ENCODE data around the gene SRF.

Gene SRF

GRCh38 chr6:43147691-43148477 is 23.2 kb upstream of the SRF start:
- DNase-seq, result no peak

DNA sequence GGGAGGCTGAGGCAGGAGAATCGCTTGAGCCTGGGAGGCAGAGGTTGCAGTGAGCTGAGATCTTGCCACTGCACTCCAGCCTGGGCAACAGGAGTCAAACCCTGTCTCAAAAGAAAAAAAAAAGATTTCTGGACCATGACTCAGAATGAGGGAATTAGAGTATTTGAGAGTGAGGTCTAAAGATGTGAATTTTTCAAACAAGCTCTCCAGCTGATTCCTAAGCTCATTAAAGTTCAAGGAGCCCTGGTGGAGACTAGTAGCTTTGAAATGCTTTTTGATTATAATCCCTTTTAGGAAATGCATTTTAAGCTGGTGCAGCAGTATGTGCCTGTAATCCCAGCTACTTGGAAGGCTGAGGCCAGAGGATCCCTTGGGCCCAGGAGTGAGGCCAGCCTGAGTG is 21.8 kb upstream of the SRF start:
- DNase-seq, result no peak

GRCh38 chr6:43150051-43150751 is 20.9 kb upstream of the SRF start:
- DNase-seq, result no peak

GRCh38 chr6:43159599-43159998 is 11.5 kb upstream of the SRF start:
- DNase-seq, result no peak

DNA sequence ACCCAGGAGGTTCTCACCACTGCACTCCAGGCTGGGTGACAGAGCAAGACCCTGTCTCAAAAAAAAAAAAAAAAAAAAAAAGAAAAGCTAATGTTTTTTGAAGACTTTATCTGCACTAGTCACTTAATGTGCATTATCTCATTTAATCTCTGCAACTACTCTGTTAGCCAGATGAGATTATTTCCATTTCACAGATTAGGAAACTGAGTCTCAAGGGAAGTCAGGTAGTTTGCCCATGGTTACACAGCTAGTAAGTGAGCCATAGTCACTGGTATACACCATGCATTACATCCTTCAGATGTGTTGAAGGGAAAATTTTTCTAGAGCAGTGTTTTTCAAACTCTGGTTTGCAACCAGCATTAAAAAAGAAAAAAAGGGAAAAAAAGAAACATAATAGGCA is 7.2 kb upstream of the SRF start:
- DNase-seq, result no peak

DNA sequence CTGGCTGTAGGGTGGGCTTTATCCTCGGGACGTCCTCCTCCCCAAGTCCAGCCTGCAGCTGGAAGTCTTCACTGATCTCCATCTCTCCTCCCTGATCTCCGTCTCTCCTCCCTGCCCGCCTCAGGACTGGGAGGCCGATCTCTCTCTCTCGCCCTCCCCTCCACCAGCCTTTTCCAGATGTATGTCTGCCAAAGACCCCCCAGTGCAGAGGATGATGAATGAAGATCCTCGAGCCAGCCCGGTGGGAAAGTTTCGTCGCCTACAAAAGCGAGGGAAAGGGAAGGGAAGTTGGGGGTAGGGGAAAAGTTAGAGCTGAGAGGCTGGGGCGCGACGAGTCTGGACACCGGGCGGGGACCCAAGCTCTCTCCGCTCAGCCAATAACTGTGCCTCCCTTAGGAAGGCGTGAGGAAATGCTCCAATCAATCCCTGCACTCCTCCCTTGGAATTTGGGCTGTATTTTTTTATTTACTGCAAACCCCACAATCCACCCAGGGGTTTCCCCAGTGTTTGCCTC is 595 bp upstream of the SRF start:
- no peak for DNase-seq

DNA sequence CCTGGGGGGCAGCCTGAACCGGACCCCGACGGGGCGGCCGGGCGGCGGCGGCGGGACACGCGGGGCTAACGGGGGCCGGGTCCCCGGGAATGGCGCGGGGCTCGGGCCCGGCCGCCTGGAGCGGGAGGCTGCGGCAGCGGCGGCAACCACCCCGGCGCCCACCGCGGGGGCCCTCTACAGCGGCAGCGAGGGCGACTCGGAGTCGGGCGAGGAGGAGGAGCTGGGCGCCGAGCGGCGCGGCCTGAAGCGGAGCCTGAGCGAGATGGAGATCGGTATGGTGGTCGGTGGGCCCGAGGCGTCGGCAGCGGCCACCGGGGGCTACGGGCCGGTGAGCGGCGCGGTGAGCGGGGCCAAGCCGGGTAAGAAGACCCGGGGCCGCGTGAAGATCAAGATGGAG is 636 bp downstream of the SRF start:
- DNase-seq, result peak; percentile 28

- DNase-seq, result peak; percentile 39
Observed at GRCh38 chr6:43172104-43173007, 1.3 kb downstream of the SRF start.

GRCh38 chr6:43173591-43174262 is 2.7 kb downstream of the SRF start:
- DNase-seq, result peak; percentile 21

GRCh38 chr6:43174263-43175112 is 3.4 kb downstream of the SRF start:
- peak; percentile 92 for DNase-seq

- DNase-seq, result no peak
Observed at GRCh38 chr6:43175676-43176422, 4.8 kb downstream of the SRF start.

DNA sequence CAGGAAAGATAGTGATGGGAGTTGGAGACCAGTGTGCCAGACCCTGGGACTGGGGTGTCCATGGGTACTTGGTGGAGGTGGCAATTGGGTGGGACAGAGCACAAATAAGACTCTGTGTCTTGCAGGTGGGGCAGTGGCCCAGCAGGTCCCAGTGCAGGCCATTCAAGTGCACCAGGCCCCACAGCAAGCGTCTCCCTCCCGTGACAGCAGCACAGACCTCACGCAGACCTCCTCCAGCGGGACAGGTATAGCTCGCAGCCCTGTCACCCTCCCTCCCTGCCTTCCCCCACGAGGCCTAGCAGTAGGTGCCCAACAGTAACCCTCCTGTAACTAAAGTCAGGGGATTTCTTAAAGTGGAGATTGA is 5.3 kb downstream of the SRF start:
- DNase-seq, result no peak

DNA sequence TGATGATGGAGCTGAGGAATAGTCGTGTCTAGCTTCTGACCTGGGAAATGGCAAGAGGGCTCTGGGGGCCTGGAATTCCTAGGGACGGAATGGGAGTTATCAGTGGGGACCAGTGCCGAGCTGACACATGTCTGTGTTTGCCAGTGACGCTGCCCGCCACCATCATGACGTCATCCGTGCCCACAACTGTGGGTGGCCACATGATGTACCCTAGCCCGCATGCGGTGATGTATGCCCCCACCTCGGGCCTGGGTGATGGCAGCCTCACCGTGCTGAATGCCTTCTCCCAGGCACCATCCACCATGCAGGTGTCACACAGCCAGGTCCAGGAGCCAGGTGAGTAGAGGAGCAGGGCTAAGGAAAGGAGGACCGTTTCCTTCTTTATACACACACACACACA is 7.1 kb downstream of the SRF start:
- no peak for DNase-seq

- no peak for DNase-seq
Observed at GRCh38 chr6:43178951-43179830, 8.1 kb downstream of the SRF start.

DNA sequence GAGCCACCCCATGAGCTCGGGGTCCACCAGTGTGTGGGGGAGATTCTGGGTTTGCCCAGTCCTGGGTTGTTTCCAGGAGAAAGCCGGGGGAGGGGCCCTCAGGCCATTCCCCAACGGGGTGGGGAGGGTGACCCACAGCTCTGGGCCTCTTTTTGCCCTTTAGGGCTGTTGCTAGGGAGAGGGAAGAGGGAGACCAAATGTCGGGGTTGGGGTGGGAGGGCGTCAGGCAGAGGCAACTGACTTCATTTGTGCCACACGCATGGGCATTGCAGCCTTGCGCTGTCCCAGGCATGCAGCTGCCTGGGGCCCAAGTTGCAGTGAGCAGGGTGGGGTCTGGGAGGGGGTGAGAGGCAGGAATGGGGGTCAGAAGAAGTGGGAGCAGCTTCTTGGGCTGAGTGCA is 9.0 kb downstream of the SRF start:
- no peak for DNase-seq

GRCh38 chr6:43180985-43181384 is 9.9 kb downstream of the SRF start:
- no peak for DNase-seq

DNA sequence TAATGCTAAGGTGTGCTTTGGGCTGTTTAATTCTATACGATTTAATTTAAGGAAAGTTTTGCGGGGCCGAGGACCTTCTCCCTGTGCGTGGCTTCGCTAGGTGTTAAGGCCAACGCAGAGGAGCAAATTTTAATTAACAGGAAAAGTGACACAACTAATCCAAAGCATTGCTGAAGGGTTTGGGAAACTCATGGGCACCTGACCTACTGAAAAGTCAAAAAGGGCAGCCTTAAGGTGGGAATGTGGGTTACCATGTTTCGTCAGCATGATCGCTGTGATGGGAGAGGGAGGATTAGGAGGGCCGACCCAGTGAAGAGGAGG is 10.5 kb downstream of the SRF start:
- DNase-seq, result no peak

- DNase-seq, result peak; percentile 74
Observed at GRCh38 chr6:43181942-43182860, 11.1 kb downstream of the SRF start, which contains the start of gene CUL9. Gene CUL9 (plus strand): TSS chr6:43182196. CDS start chr6:43184311, 2,115 bp downstream.

- no peak for DNase-seq
Observed at GRCh38 chr6:43183441-43183840, 12.4 kb downstream of the SRF start.

Data from activated gamma-delta T cell treated with Interleukin-2 at 50 U/mL for 16 hours (primary cell).